ENCODE measurements around the gene ITPR2. TPM values are rescaled to one million over a fixed set of nuclear protein-coding genes. Genes with fewer than 3 reads are reported as not detected.
A peak's percentile ranks its signal among the peaks of the same experiment; 100 is the strongest.

The ITPR2 gene
- total and polyA plus RNA-seq, 2 of the 8 experiments (the other 6 are each of a cell fraction or from before 2014, with no cell fraction given): 4.1 to 48.3 TPM

DNA sequence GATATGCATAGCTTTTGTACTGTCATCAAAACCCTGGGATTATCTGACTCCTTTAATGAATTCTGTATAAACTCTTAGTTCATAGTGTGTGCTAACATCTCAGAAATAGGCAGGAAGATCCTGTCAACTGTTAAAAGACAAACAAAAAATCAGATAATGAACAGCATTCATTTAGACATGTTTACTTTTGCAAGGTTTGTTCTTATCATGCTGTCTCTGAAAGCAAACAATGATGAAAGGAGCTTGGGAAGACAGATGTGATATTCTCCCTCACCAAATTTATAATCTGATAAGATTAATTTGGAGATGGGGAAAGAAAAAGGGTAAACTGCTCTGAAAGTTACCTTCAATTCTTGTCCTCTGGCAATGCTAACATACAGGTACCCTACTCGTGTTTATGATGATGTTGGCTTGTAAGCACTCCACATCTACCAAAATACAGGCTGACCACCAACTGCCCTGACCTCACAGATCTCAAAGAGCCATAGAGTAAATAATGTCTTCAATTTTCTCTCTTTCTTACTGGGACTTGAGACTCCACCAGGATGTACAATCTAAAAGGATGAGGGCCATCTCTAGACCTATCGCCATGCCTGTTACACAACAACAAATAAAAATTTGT, 403.8 kb downstream of the ITPR2 start:
- Histone ChIP-seq H2BK12ac (ENCODE audit: low read depth, low read length) (no peak overlapping the region), H4K91ac (replicated peaks; ENCODE audit: insufficient read length, low read length) (no peak overlapping the region), H3K4me2 (ENCODE audit: insufficient read depth in 1 of 2, low read depth in 2 of 2, low read length in 2 of 2) (no peak overlapping the region), H3K14ac (ENCODE audit: insufficient read length) (no peak overlapping the region), H3K27ac (ENCODE audit: low read depth, low read length) (no peak overlapping the region), H2AFZ (ENCODE audit: low read length) (no peak overlapping the region), H2BK5ac (ENCODE audit: low read depth, low read length) (no peak overlapping the region), H2BK120ac (replicated peaks; ENCODE audit: low read depth, low read length) (no peak overlapping the region), H3K79me2 (ENCODE audit: control insufficient read depth in 1 of 2, insufficient read depth in 2 of 2, low read length in 2 of 2) (no peaks in the 10 kb centered on the region), H3K4me1 (replicated peaks in 1 of 4; ENCODE audit: control insufficient read depth in 3 of 4, insufficient read depth in 4 of 4, low read length in 3 of 4) (no peaks in the 10 kb centered on the region), H3K9me3 (ENCODE audit: insufficient read depth in 2 of 2, low read depth in 1 of 2, low read length in 1 of 2) (no peaks in the 10 kb centered on the region), H3K4ac (replicated peaks; ENCODE audit: insufficient read length, low read depth, low read length) (no peak overlapping the region), H4K5ac (ENCODE audit: insufficient read length, low read depth, low read length) (no peak overlapping the region), H3K4me3 (ENCODE audit: extremely low read depth in 1 of 4, insufficient read depth in 2 of 4, low read depth in 3 of 4, low read length in 4 of 4) (no peak overlapping the region), H3K56ac (replicated peaks; ENCODE audit: insufficient read length, low read depth, low read length) (no peak overlapping the region), H4K8ac (ENCODE audit: extremely low read depth, insufficient read depth, low read length) (no peak overlapping the region), H3K18ac (ENCODE audit: extremely low read depth, low read length) (no peak overlapping the region), H3K23ac (ENCODE audit: insufficient read length) (no peak overlapping the region), H2BK15ac (ENCODE audit: low read length) (no peak overlapping the region), H3K23me2 (ENCODE audit: low read depth, low read length) (no peaks in the 10 kb centered on the region), H4K20me1 (replicated peaks in 1 of 2; ENCODE audit: control insufficient read depth in 1 of 2, insufficient read depth in 2 of 2, low read length in 2 of 2) (no peaks in the 10 kb centered on the region), H3K9ac (replicated peaks in 1 of 4; ENCODE audit: extremely low read depth in 1 of 4, low read depth in 3 of 4, low read length in 3 of 4) (no peak overlapping the region), H2AK5ac (ENCODE audit: low read depth, low read length) (no peak overlapping the region), H3K79me1 (ENCODE audit: low read depth, low read length) (no peaks in the 10 kb centered on the region), H3K36me3 (ENCODE audit: control insufficient read depth in 2 of 4, insufficient read depth in 4 of 4, low read length in 3 of 4) (no peaks in the 10 kb centered on the region), H2BK20ac (ENCODE audit: low read length) (no peak overlapping the region), H3K27me3 (replicated peaks in 1 of 4; ENCODE audit: control insufficient read depth in 3 of 4, extremely low read depth in 1 of 4, insufficient read depth in 3 of 4, low read length in 3 of 4) (no peaks in the 10 kb centered on the region)
- FAIRE-seq: peak; percentile 7
- CTCF ChIA-PET (ENCODE audit: partially characterized antibody): interaction anchor here (0.7 to 1.3 kb wide), 2 partner anchors 18 to 23 kb away, joined by 3 read pairs; no protein-coding TSS in a partner anchor
- POLR2A ChIA-PET (ENCODE audit: partially characterized antibody): no interaction called here
- no peak for DNase-seq (ENCODE audit: low read depth in 1 of 2, low spot score in 2 of 2)
- WGBS, 2 experiments (ENCODE audit: extremely low coverage in 1 of 2, insufficient coverage in 1 of 2, insufficient read length in 1 of 2, insufficient replicate concordance in 2 of 2, low coverage in 1 of 2, low lambda C conversion rate in 2 of 2, missing lambda C conversion rate in 1 of 2): 93% methylated on average over 2 of the region's 2 CpGs; no CpG with 5 or more reads in 1 of the 2 experiments
- TF ChIP-seq PHF8 (conservative IDR thresholded peaks at IDR 0.05; ENCODE audit: low read depth, low read length) (no peak), TAF1 (IDR thresholded peaks at IDR 0.05; ENCODE audit: low read depth, low read length) (no peak), POU5F1 (IDR thresholded peaks at IDR 0.05; ENCODE audit: low read depth, low read length) (no peak), NRF1 (IDR thresholded peaks at IDR 0.05; ENCODE audit: low read depth, low read length) (no peak), SIX5 (IDR thresholded peaks at IDR 0.05; ENCODE audit: low read depth, low read length) (no peak), GABPA (IDR thresholded peaks at IDR 0.05; ENCODE audit: borderline replicate concordance, insufficient read depth, low read length) (no peak), TCF12 (IDR thresholded peaks at IDR 0.05; ENCODE audit: low read depth, low read length) (no peak), EGR1 (IDR thresholded peaks at IDR 0.05; ENCODE audit: borderline replicate concordance, low read depth, low read length) (no peak), SRF (IDR thresholded peaks at IDR 0.05; ENCODE audit: low read depth, low read length) (no peak), RBBP5 (IDR thresholded peaks at IDR 0.05; ENCODE audit: borderline replicate concordance, low read depth, low read length) (no peak), RXRA (IDR thresholded peaks at IDR 0.05; ENCODE audit: insufficient read depth, low read depth, low read length) (no peak), CHD2 (IDR thresholded peaks at IDR 0.05; ENCODE audit: low read length) (no peak), ZNF274 (IDR thresholded peaks at IDR 0.05; ENCODE audit: borderline replicate concordance, extremely low read depth, low read length) (no peak)
- TF ChIP-seq, protein P1, sequence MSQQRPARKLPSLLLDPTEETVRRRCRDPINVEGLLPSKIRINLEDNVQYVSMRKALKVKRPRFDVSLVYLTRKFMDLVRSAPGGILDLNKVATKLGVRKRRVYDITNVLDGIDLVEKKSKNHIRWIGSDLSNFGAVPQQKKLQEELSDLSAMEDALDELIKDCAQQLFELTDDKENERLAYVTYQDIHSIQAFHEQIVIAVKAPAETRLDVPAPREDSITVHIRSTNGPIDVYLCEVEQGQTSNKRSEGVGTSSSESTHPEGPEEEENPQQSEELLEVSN (IDR thresholded peaks at IDR 0.05): no peak
